SK-N-SH (cell line): ENCODE results near the gene WBP2.

Source experiments
- EP300 ChIP-seq, 2 experiments: IDR thresholded peaks; 2 replicates each; pipeline versions ENCODE4 v1.4.0 to v1.6.1; 2012; ENCODE audit warnings: borderline replicate concordance in 1 of 2, low read depth in 1 of 2, low read length in 1 of 2
- YY1 ChIP-seq: IDR thresholded peaks from 2 replicates; pipeline ENCODE4 v1.4.0; 2012; ENCODE audit warnings: low read depth, mild to moderate bottlenecking
- TF ChIP-seq, protein P1 (sequence below): fragments of 200-600 bp; sonication (generic); IDR thresholded peaks from 2 replicates; pipeline ENCODE4 v1.6.1; 2017; ENCODE audit warnings: antibody characterized with exemption, mild to moderate bottlenecking, moderate library complexity

DNA sequence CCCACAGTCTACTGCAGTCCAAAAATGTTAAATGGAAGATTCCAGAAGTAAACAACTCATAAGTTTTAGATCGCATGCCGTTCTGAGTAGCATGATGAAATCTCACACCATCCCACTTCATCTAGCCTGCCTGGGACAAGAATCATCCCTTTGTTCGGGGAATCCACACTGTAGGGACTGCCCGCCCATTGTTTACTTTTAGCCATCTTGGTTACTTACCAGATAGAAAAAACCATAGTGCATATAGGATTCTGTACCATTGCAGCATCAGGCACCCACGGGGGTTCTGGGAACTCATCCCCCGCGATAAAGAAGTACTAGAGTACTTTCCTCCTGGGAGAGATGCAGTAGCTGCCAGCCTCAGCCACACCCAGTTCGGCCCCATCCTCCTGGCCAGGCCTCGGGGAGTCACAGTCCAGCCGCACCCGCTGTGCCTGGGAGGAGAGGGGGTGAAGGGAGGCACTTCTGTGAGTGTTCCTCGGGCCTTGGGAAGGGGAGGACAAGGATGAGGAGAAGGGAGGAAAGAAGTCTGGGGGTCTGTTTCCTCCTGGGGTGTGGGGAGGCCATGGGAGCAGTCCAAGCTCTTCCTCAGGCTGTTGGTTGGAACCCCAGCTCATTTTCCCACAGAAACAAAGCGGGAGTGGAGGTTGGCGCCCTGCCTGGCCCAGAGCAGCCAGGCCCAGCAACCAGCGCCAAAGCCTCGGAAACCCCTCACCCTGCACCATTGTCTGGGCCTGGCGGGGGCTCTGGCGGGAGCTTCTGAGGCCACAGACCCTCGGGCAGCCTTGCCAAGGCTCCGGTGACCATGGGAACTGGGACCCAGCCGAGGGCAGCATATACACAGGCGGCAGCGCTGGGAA lies 14.4 kb upstream of the WBP2 start:
- TF ChIP-seq, protein P1, sequence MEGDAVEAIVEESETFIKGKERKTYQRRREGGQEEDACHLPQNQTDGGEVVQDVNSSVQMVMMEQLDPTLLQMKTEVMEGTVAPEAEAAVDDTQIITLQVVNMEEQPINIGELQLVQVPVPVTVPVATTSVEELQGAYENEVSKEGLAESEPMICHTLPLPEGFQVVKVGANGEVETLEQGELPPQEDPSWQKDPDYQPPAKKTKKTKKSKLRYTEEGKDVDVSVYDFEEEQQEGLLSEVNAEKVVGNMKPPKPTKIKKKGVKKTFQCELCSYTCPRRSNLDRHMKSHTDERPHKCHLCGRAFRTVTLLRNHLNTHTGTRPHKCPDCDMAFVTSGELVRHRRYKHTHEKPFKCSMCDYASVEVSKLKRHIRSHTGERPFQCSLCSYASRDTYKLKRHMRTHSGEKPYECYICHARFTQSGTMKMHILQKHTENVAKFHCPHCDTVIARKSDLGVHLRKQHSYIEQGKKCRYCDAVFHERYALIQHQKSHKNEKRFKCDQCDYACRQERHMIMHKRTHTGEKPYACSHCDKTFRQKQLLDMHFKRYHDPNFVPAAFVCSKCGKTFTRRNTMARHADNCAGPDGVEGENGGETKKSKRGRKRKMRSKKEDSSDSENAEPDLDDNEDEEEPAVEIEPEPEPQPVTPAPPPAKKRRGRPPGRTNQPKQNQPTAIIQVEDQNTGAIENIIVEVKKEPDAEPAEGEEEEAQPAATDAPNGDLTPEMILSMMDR: no peak
- TF ChIP-seq EP300 (IDR thresholded peaks at IDR 0.05; ENCODE audit: borderline replicate concordance in 1 of 2, low read depth in 1 of 2, low read length in 1 of 2): no peak
- TF ChIP-seq YY1: no peak
